A549 treated with RU486 at 1 μM for 4 hours (cell line): ENCODE data around the gene FAM81A. TPM values are rescaled to one million over a fixed set of nuclear protein-coding genes. Genes with fewer than 3 reads are reported as not detected.

Source experiments
- total RNA-seq: library from RNA; stranded (reverse); fragments of 200-300 nt; extraction: Qiagen RNA extraction; gene quantifications from 5 replicates; pipeline ENCODE4 v1.2.3, GENCODE V29; 2022; ENCODE audit warnings: low read depth

FAM81A gene
- 12.7 to 15.3 TPM (median 13.4 TPM) in 5 replicates for total RNA-seq

GRCh38 chr15:59437817-59438624 lies at the start of gene FAM81A:
TSS of gene FAM81A (plus strand) at chr15:59438186. CDS start at chr15:59458627, 20,441 bp downstream.

Other genes starting within 250 kb of the FAM81A start
- not detected in 5 replicates for gene LDHAL6B, start 231.3 kb upstream of the FAM81A start, total RNA-seq
- 168 to 235 TPM (median 191 TPM) in 5 replicates for gene MYO1E, start 65.3 kb upstream of the FAM81A start, total RNA-seq
- gene GCNT3, start 173.6 kb downstream of the FAM81A start, total RNA-seq, result 150 to 195 TPM (median 158 TPM) in 5 replicates
- gene GTF2A2, start 219.3 kb downstream of the FAM81A start, total RNA-seq, result 172 to 212 TPM (median 185 TPM) in 5 replicates